K562 (cell line): Measurements from ENCODE around the gene ZKSCAN3. TPM values are rescaled to one million over a fixed set of nuclear protein-coding genes. Genes with fewer than 3 reads are reported as not detected.

Experiments used
- ATAC-seq: fragments of 200-7000 bp; cut with Tn5 transposase; 3 replicates; pipeline ENCODE4 v1.9.1; 2020; ENCODE audit warnings: moderate library complexity
- BruUV-seq: library from RNA; stranded (reverse); fragments of 400-500 nt; replicated peaks from 2 replicates; lab custom pipeline; 2021; lab: Mats Ljungman, UMichigan
- CTCF ChIA-PET: fragments of 300-600 bp; formaldehyde crosslinking; extraction: SDS; loops from one replicate; lab custom pipeline; 2021; ENCODE audit warnings: low intra/inter-chr PET ratio; lab: Yijun Ruan, JAX
- POLR2A ChIA-PET: fragments of 300-600, 350-650 bp; sonication (Branson Sonifier 250); formaldehyde crosslinking; extraction: SDS; loops from one replicate; lab custom pipeline; 2021; ENCODE audit warnings: antibody characterized with exemption, inconsistent platforms; lab: Yijun Ruan, JAX
- DNase-seq, 4 experiments: peaks; one replicate each; pipeline versions ENCODE4 v3.0.0 to v3.0.0-alpha.2; 2011 to 2018; ENCODE audit warnings: low spot score in 3 of 4, mixed read lengths in 3 of 4; ENCODE audit errors: extremely low read depth in 1 of 4
- FAIRE-seq: peaks from 2 replicates; lab custom pipeline; 2011; peaks lifted over from hg19 to GRCh38; lab: Jason Lieb, UNC
- H2AFZ ChIP-seq: 2 replicates; pipeline ENCODE4 v1.6.0; 2011; ENCODE audit warnings: low read depth, low read length, control low read depth, inconsistent platforms
- H3K27ac ChIP-seq: fragments of 200-600 bp; 3 replicates; pipeline ENCODE4 v1.8.0; 2011; ENCODE audit warnings: low read depth, mild to moderate bottlenecking, control low read depth, inconsistent platforms, low read length, moderate library complexity, mixed read lengths; ENCODE audit errors: extremely low read depth
- H3K27me3 ChIP-seq, 2 experiments: fragments of 300-600 bp in 1 of 2; 2 replicates in 1 of 2; 3 replicates in 1 of 2; pipeline versions ENCODE4 v1.6.0 to v1.8.0; 2011; ENCODE audit warnings: inconsistent platforms in 2 of 2, low read length in 2 of 2, mild to moderate bottlenecking in 1 of 2, mixed read lengths in 1 of 2, moderate library complexity in 1 of 2; ENCODE audit not compliant: control insufficient read depth in 2 of 2, insufficient read depth in 2 of 2
- H3K36me3 ChIP-seq: fragments of 300-600 bp; 3 replicates; pipeline ENCODE4 v1.8.0; 2011; ENCODE audit warnings: mild to moderate bottlenecking, low read length, inconsistent platforms; ENCODE audit not compliant: control insufficient read depth, insufficient read depth
- H3K4me1 ChIP-seq, 2 experiments: fragments of 200-600 bp in 1 of 2; replicated peaks in 1 of 2; 2 replicates in 1 of 2; 3 replicates in 1 of 2; pipeline versions ENCODE4 v1.5.1 to v1.8.0; 2011; ENCODE audit warnings: inconsistent platforms in 2 of 2, low read length in 2 of 2, mild to moderate bottlenecking in 1 of 2, mixed read lengths in 1 of 2, moderate library complexity in 1 of 2; ENCODE audit not compliant: control insufficient read depth in 2 of 2, insufficient read depth in 2 of 2
- H3K4me2 ChIP-seq: 2 replicates; pipeline ENCODE4 v1.6.1; 2011; ENCODE audit warnings: low read length, control low read depth, inconsistent platforms, mixed read lengths; ENCODE audit not compliant: insufficient read depth
- H3K4me3 ChIP-seq: fragments of 200-600 bp; sonication (generic), shearing (Covaris generic); 2 replicates; pipeline ENCODE4 v1.5.1; 2016; ENCODE audit warnings: control low read depth, inconsistent platforms
- H3K79me2 ChIP-seq: fragments of 200-600 bp; 3 replicates; pipeline ENCODE4 v1.8.0; 2011; ENCODE audit warnings: low read length, inconsistent platforms; ENCODE audit not compliant: control insufficient read depth, insufficient read depth
- H3K9ac ChIP-seq, 2 experiments: 2 replicates each; pipeline versions ENCODE4 v1.6.0 to v1.6.1; 2011; ENCODE audit warnings: low read depth in 2 of 2, low read length in 2 of 2, control low read depth in 1 of 2, inconsistent platforms in 1 of 2, mild to moderate bottlenecking in 1 of 2, mixed read lengths in 1 of 2; ENCODE audit not compliant: insufficient read depth in 1 of 2
- H3K9me1 ChIP-seq: one replicate; pipeline ENCODE4 v1.6.0; 2011; ENCODE audit warnings: inconsistent platforms, mild to moderate bottlenecking, low read length, moderate library complexity; ENCODE audit not compliant: control insufficient read depth, insufficient read depth
- H3K9me3 ChIP-seq: replicated peaks from 2 replicates; pipeline ENCODE4 v1.5.1; 2011; ENCODE audit warnings: low read depth, low read length, inconsistent platforms; ENCODE audit not compliant: control insufficient read depth, insufficient read depth
- H4K20me1 ChIP-seq: replicated peaks from 2 replicates; pipeline ENCODE4 v1.6.1; 2011; ENCODE audit warnings: low read length, inconsistent platforms, mixed read lengths; ENCODE audit not compliant: control insufficient read depth, insufficient read depth
- ARHGAP35 ChIP-seq: fragments of 450-650 bp; IDR thresholded peaks from 2 replicates; pipeline ENCODE4 v1.6.1; 2018; ENCODE audit not compliant: partially characterized antibody
- EP400 ChIP-seq: fragments of 450-650 bp; IDR thresholded peaks from 2 replicates; pipeline ENCODE4 v1.6.1; 2017; ENCODE audit warnings: antibody characterized with exemption, mild to moderate bottlenecking, moderate library complexity
- MAZ ChIP-seq, 2 experiments: fragments of 450-650 bp in 1 of 2; sonication (generic) in 1 of 2; formaldehyde crosslinking; IDR thresholded peaks in 1 of 2; conservative IDR thresholded peaks in 1 of 2; 2 replicates each; pipeline versions ENCODE4 v1.4.0 to v1.5.0; 2020; ENCODE audit warnings: mild to moderate bottlenecking in 1 of 2, missing genetic modification reagents in 1 of 2
- POLR2H ChIP-seq: IDR thresholded peaks from 2 replicates; pipeline ENCODE4 v1.6.1; 2016; ENCODE audit warnings: missing genetic modification characterization, low read depth, mild to moderate bottlenecking, control low read depth, missing compliant biosample characterization, moderate library complexity
- THRAP3 ChIP-seq: fragments of 450-650 bp; IDR thresholded peaks from 2 replicates; pipeline ENCODE4 v1.6.1; 2016; ENCODE audit warnings: mild to moderate bottlenecking, inconsistent platforms, borderline replicate concordance
- ZNF551 ChIP-seq: fragments of 250-450 bp; sonication (Bioruptor Pico); IDR thresholded peaks from 2 replicates; pipeline ENCODE4 v1.5.0; 2021; ENCODE audit warnings: mild to moderate bottlenecking, moderate library complexity
- WGBS: fragments of 100-300 bp; shearing (Covaris generic); methylation state at CpG from one replicate; pipeline ENCODE4 v1.1.6; 2016; ENCODE audit warnings: low coverage, mixed read lengths; ENCODE audit not compliant: insufficient coverage; ENCODE audit errors: missing lambda C conversion rate; 5-methylcytosine and 5-hydroxymethylcytosine counted together
- in situ Hi-C: fragments of 300-500 bp; cut with MboI; formaldehyde crosslinking; loops from 4 replicates; pipeline ENCODE4 v1.15.0; 2018; ENCODE audit warnings: inconsistent platforms, mixed read lengths
- intact Hi-C: fragments of 100-400 bp; cut with micrococcal nuclease; formaldehyde crosslinking; loops from 2 replicates; pipeline ENCODE4 v1.14.2; 2022
- polyA plus RNA-seq, 8 experiments: library from polyadenylated mRNA; depleted of rRNA in 4 of 8; stranded (reverse) in 5 of 8; unstranded in 3 of 8; fragments of >200 nt; fragmentation: Nextera tagmentation in 2 of 8; fragmentation: Illumina TruSeq in 1 of 8; extraction: Ambion mirVana in 2 of 8; extraction: Trizol in 1 of 8; gene quantifications; 2 replicates each; pipeline versions ENCODE4 v1.2.1 to v1.2.3, GENCODE V29; 2011 to 2014; ENCODE audit warnings: inconsistent platforms in 1 of 8, missing spikeins in 1 of 8
- total RNA-seq, 7 experiments: library from RNA; depleted of rRNA in 6 of 7; stranded (reverse); fragments of >200 nt in 6 of 7; fragmentation: Illumina TruSeq in 2 of 7; extraction: Trizol in 2 of 7; gene quantifications; 2 replicates each; pipeline versions ENCODE4 v1.2.1 to v1.2.3, GENCODE V29; 2011 to 2021; ENCODE audit warnings: low replicate concordance in 1 of 7
- TF ChIP-seq, protein P1 (sequence below): fragments of 250-450 bp; sonication (Bioruptor Pico); IDR thresholded peaks from 2 replicates; pipeline ENCODE4 v1.5.0; 2021; ENCODE audit warnings: mild to moderate bottlenecking, moderate library complexity
- TF ChIP-seq, protein P2 (sequence below): sonication (generic); formaldehyde crosslinking; IDR thresholded peaks from 2 replicates; pipeline ENCODE4 v1.8.0; 2022; ENCODE audit warnings: mild to moderate bottlenecking, missing genetic modification reagents
- TF ChIP-seq, protein P3 (sequence below): fragments of 450-650 bp; IDR thresholded peaks from 2 replicates; pipeline ENCODE4 v1.6.1; 2016
- TF ChIP-seq, protein P4 (sequence below): IDR thresholded peaks from 2 replicates; pipeline ENCODE4 v1.6.1; 2016; ENCODE audit warnings: missing genetic modification characterization, missing compliant biosample characterization
- TF ChIP-seq, protein P5 (sequence below): fragments of 450-650 bp; IDR thresholded peaks from 2 replicates; pipeline ENCODE4 v1.6.1; 2016; ENCODE audit warnings: missing biosample characterization, missing genetic modification characterization

Gene ZKSCAN3
- total and polyA plus RNA-seq, 9 of the 15 experiments (the other 6 are each of a cell fraction or from before 2014, with no cell fraction given) = 3.0 to 12.4 (median 10.2) TPM

DNA sequence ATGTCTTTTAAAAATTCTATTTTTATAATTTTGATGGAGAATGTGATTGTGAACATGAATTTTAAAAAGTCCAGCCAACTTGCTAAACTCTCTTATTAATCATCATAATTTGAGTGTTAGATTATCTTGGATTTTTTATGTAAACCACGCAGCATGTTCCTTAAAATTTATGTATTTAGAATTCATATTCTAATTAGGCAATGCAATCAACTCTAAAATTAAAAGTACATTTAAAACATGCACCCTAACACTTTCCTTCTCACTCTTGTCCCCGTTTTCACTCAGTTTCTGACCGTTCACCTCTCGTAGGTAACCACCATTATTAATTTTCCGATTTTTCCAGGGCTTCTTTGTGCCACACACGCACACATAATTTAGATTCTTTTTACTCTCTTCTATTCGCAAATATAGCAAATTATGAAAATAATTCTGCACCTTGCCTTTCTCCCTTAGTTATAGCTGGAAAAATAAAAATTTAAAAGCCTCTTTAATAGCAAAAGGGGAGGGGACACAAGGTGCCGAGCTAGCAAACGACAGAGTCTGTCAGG is 329 bp upstream of the ZKSCAN3 start:
- Histone ChIP-seq H3K36me3 (peaks cover 4% of the 10 kb centered on the region; the same call in 1 of the 3 replicates), H3K27me3 (no peaks in the 10 kb centered on the region), H3K9me1 (no peaks in the 10 kb centered on the region), H3K79me2 (peaks cover 46% of the 10 kb centered on the region), H3K27ac (peak overlapping the region; percentile 86), H3K4me3 (peak overlapping the region; percentile 68), H4K20me1 (no peaks in the 10 kb centered on the region), H3K9ac (peak overlapping the region; percentile 84 to 92), H3K4me1 (peaks cover 22 to 45% of the 10 kb centered on the region in 2 experiments), H3K4me2 (peak overlapping the region; percentile 92), H2AFZ (peak overlapping the region; percentile 94), H3K9me3 (no peaks in the 10 kb centered on the region)
- ATAC-seq = no peak
- POLR2A ChIA-PET = interaction anchor here (0.5 to 2.1 kb wide), 11 partner anchors 12 to 463 kb away, joined by 3 to 15 read pairs (median 3); partner anchors contain the start of genes ZKSCAN8 and ZSCAN26
- CTCF ChIA-PET = no interaction called here
- under 1% methylated on average over 9 of the region's 9 CpGs for WGBS
- in situ Hi-C loops (no loop called here), intact Hi-C loops (no loop called here)
- no peak for DNase-seq
- BruUV-seq = no TSS peak
- FAIRE-seq = no peak
- no peak for TF ChIP-seq MAZ (CRISPR knock-in tag; conservative IDR thresholded peaks at IDR 0.05 in 1 of 2, IDR thresholded peaks at IDR 0.05 in 1 of 2)
- TF ChIP-seq POLR2H (tag) = no peak
- TF ChIP-seq EP400 = no peak; the same call in 1 of the 2 replicates
- TF ChIP-seq, protein P1, sequence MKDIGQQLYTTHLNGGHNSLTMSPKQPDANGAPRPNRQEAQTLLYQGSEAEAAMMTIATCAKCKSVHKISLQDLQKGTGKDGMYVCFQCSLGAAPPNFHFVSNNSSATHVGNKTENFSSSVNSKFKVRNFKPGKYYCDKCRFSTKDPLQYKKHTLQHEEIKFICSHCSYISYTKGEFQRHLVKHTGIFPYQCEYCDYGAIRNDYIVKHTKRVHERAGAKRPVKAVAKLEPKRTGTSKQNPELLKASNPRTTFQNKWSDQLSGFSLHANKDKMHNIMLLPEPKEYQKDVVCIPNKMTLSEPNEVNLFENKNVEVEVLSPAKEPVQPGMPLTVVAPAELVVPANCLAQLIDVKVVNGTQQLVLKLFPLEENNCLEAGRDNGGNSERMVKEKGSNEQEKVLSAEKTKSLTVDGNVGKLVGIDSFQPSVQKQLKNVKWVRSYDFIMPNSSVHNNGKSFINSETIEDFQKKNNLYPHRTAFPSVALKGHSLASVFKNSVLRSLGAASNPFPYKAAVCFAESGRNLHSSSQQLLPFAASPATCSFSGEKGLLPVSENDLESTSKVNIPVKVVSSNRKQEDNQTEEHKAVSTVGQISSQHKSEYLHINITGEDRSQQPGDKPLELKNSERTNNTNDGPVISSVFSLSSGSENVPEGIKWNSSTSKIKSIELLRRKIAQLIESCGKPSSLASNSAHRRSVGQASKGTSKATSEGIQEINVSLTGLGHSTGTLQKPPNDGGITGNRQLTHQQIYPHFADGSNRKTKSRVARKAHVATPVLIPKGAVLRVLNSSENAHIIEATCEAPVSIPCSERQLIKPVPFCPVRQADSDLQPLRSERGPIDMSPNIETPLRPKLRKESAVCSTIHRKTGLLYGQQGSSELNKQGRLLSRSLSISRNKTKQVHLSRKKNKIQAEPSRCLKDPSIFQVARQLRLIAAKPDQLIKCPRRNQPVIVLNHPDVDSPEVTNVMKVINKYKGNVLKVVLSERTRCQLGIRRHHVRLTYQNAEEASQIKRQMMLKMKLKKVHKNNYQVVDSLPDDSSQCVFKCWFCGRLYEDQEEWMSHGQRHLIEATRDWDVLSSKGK (CRISPR knock-in tag) = 0 out of 2 replicates have a peak, but pooled peaks have one; percentile 43
- TF ChIP-seq ZNF551 (CRISPR knock-in tag) = no peak
- TF ChIP-seq, protein P2, sequence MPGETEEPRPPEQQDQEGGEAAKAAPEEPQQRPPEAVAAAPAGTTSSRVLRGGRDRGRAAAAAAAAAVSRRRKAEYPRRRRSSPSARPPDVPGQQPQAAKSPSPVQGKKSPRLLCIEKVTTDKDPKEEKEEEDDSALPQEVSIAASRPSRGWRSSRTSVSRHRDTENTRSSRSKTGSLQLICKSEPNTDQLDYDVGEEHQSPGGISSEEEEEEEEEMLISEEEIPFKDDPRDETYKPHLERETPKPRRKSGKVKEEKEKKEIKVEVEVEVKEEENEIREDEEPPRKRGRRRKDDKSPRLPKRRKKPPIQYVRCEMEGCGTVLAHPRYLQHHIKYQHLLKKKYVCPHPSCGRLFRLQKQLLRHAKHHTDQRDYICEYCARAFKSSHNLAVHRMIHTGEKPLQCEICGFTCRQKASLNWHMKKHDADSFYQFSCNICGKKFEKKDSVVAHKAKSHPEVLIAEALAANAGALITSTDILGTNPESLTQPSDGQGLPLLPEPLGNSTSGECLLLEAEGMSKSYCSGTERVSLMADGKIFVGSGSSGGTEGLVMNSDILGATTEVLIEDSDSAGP = 0 out of 2 replicates have a peak, but pooled peaks have one; percentile 9
- no peak for TF ChIP-seq ARHGAP35
- TF ChIP-seq, protein P3, sequence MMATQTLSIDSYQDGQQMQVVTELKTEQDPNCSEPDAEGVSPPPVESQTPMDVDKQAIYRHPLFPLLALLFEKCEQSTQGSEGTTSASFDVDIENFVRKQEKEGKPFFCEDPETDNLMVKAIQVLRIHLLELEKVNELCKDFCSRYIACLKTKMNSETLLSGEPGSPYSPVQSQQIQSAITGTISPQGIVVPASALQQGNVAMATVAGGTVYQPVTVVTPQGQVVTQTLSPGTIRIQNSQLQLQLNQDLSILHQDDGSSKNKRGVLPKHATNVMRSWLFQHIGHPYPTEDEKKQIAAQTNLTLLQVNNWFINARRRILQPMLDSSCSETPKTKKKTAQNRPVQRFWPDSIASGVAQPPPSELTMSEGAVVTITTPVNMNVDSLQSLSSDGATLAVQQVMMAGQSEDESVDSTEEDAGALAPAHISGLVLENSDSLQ = peak; percentile 20; the same call in 1 of the 2 replicates
- TF ChIP-seq THRAP3 = 0 out of 2 replicates have a peak, but pooled peaks have one; percentile 20
- TF ChIP-seq, protein P4, sequence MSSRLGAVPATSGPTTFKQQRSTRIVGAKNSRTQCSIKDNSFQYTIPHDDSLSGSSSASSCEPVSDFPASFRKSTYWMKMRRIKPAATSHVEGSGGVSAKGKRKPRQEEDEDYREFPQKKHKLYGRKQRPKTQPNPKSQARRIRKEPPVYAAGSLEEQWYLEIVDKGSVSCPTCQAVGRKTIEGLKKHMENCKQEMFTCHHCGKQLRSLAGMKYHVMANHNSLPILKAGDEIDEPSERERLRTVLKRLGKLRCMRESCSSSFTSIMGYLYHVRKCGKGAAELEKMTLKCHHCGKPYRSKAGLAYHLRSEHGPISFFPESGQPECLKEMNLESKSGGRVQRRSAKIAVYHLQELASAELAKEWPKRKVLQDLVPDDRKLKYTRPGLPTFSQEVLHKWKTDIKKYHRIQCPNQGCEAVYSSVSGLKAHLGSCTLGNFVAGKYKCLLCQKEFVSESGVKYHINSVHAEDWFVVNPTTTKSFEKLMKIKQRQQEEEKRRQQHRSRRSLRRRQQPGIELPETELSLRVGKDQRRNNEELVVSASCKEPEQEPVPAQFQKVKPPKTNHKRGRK (tag) = peak; percentile 60; the same call in 1 of the 2 replicates
- TF ChIP-seq, protein P5, sequence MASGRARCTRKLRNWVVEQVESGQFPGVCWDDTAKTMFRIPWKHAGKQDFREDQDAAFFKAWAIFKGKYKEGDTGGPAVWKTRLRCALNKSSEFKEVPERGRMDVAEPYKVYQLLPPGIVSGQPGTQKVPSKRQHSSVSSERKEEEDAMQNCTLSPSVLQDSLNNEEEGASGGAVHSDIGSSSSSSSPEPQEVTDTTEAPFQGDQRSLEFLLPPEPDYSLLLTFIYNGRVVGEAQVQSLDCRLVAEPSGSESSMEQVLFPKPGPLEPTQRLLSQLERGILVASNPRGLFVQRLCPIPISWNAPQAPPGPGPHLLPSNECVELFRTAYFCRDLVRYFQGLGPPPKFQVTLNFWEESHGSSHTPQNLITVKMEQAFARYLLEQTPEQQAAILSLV = no peak
